ENCODE data around the gene PABPN1L.
A peak's percentile ranks its signal among the peaks of the same experiment; 100 is the strongest.

The PABPN1L gene, protein sequence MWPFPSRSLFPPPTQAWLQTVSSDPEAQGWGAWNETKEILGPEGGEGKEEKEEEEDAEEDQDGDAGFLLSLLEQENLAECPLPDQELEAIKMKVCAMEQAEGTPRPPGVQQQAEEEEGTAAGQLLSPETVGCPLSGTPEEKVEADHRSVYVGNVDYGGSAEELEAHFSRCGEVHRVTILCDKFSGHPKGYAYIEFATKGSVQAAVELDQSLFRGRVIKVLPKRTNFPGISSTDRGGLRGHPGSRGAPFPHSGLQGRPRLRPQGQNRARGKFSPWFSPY

DNA sequence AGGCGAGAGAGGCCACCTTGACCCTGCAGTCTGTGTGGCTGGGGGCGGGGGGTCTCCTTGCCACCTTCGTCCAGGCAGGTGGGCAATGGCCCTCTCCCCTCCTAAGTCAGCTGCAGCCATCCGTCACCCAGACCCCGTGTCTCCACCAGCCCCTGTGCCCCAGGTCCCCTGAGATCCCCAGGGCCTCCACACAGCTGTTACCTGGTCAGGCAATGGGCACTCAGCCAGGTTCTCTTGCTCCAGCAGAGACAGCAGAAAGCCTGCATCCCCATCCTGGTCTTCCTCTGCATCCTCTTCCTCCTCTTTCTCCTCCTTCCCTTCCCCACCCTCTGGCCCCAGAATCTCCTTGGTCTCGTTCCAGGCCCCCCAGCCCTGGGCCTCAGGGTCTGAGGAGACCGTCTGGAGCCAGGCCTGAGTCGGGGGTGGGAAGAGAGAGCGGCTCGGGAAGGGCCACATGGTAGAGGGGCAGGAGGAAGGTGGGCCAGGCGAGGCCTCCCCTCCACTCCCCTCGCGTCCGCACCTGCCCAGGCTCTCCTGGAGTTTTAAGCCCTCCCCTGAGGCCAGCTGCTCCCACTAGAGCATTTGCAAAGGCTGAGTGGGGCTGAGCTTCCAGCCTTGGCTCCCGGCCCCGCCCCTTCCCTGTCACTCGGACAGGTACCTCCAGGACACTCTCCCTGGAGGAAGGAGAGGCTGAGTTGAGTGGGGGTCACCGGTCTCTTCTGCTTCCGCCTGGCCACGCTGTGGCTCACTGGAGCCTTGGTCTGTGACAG is at the start of gene PABPN1L:
TSS of gene PABPN1L (minus strand) at position 510 of the 770 bp plus-strand sequence. CDS start at position 456, 54 bp downstream.
- DNase-seq = no peak

DNA sequence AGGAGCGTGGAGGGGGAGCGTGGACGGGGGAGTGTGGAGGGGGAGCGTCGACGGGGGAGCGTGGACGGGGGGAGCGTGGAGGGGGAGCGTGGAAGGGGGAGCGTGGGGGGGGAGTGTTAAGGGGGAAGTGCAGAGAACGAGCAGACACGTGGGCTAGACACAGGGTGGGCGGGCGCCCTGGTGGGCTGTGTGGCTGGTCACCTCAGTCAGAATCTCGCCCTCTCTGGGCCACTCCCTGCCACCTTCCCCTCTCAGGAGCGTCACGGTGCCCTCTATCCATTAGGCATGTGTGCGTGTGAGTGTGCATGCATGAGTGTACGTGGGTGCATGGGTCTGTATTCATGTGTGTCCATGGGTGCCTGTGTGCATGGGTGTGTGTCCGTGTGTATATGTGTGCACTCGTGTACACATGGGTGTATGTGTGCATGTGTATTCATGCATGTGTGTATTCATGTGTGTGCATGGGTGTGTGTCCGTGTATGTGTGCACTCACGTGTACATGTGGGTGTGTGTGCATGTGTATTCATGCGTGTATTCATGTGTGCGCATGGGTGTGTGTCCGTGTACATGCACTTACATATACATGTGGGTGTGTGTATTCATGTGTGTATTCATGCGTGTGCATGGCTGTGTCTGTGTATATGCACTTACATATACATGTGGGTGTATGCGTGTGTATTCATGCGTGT is 49.3 kb upstream of the PABPN1L start:
- DNase-seq = no peak

DNA sequence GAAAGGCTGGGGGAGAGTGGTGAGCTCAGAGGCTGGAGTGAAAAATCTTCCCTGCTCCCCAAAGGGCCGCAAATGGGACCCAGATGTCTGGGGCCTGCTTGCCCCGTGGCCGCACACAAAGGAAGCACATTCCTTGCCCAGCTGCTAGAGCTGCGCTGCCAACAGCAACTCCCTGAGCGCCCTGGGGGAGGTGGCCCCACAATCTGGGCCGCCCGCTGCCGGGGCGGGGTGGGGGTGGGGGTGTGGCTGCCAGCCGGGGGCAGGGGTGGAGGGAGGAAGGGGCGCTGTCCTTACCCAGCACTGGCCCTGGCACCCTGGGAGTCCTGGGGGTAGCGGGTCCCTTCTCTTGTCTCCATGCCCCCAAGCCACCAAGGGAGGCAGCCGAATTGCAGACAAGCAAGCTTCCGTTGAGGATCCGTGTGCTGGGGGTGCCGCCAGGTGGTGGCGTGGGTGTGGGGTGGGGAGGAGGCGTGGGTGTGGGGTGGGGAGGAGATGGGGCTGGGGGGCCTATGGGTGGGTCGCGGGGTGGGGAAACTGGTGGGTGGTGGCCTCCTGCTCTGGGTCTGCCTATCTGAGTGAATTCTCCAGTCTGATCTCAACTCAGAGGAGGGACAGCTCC is 48.4 kb upstream of the PABPN1L start:
- DNase-seq = peak; percentile 77

DNA sequence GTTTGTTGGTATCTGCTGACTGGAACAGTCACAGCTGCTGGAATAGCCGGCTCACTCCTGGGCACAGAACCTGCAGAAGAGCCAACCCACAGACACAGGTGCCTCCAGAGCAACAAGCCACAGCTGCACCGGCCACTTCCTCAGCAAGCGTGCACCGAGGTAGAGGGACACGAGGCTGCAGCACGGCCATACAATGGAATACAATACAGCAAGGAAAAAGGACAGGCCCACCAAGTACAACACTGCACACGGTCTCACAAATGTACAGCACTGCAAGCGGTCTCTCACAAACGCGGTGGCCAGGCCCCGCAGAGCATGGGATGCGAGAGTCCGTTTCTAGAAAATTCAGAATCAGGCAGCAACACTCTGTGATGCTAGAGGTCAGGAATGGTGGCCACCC is 47.4 kb upstream of the PABPN1L start:
- DNase-seq = no peak

DNA sequence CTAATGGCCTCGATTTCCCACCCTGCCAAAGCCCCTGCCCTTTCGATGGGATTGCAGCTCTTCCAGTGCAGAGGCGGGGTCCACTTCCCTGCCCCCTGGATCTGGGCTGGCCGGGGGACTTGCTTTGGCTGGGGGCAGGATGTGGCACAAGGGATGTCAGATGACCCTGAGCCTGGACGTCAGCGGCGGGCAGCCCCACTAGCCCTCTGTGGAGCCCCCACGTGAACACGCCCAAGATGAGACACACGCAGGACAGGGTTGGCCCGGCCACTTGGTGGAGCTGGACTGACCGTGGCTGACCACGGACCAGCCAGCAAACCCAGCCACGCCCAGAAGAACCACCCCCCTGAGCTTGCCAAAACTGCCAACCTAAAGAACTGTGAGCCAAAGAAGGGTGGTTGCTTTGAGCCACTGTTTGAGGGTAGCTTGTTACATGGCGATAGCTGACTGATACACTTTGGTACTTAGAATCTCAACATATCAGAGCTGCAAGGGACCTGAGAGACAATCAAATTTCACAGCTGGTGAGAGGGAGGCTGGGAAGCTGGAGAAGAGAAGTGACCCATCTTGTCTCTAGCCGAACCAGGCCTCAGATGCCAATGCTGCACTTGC is 46.6 kb upstream of the PABPN1L start:
- DNase-seq = no peak

DNA sequence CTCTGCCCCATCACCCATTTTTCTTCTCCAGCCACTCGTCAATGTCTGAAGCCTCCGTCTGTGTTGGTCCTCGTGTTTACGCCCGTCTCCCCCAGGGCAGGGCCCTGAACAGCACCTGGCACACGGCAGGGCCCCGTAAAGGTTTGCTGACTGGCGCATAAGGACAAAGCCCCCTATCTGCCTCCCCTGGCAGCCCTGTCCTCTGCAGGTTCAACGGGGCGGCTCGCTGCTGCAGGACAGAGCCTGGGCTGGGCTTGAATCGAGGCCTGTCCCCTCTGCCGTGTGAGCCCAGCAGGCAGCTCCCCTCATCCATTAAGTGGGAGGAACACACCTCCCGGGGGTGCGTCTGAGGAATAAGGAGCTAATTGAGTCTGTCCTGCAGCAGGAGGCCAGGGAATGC is 46.1 kb upstream of the PABPN1L start:
- no peak for DNase-seq

DNA sequence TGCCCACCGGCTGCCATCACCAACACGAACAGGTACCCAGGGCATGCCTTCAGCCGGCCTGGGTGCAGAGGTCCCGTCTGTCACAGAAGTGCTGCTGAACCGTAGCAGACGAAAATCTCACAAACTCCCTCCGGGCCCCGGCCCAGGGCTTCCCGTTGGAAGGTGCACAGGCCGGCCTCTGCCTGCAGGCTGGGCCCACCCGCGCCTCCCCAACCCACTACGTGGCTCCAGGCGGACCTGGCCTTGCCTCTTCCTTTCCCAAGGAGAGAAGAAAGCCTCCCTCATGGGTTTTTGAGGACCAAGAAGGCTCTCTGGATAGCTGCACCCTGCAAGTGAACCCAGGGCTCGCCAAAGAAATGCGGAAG is 45.5 kb upstream of the PABPN1L start:
- DNase-seq = no peak

DNA sequence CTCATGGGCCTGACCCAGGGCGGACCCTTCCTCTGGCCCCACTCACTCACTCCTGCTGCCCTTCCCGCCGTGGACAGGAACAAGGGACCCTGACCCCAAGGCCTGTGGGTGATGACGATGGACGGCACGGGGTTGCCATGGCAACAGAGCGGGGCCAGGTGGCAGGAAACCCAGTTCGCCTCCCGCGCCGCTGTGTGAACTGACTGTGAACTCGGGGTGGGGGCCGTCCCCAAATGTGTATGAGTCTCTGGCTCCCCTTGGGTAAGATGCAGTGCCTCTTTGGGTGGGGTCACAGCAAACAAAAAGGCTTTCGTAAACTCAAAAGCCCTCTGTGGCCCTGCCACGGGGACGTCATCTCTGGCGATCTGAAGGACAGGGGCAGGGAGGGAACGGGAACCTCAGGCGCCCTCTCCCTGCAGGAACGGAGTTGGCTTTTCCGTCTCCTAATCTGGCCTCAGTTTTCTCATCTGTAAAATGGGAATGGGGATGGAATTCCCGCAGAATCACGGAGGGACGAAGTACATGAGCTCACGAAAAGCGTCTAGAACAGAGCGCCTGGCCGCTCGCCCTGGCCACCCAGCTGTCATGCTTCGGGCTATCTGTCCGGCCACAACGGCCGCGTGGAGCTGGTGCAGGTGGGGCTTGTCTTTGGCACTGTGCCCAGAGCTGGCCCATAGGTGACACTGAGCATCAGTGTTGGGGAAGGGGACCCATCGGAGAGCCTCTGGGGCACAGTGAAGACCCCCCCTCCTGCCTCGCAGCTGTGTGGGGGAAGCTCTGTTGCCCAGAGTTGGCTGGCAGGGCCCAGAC is 44.9 kb upstream of the PABPN1L start:
- DNase-seq = no peak

DNA sequence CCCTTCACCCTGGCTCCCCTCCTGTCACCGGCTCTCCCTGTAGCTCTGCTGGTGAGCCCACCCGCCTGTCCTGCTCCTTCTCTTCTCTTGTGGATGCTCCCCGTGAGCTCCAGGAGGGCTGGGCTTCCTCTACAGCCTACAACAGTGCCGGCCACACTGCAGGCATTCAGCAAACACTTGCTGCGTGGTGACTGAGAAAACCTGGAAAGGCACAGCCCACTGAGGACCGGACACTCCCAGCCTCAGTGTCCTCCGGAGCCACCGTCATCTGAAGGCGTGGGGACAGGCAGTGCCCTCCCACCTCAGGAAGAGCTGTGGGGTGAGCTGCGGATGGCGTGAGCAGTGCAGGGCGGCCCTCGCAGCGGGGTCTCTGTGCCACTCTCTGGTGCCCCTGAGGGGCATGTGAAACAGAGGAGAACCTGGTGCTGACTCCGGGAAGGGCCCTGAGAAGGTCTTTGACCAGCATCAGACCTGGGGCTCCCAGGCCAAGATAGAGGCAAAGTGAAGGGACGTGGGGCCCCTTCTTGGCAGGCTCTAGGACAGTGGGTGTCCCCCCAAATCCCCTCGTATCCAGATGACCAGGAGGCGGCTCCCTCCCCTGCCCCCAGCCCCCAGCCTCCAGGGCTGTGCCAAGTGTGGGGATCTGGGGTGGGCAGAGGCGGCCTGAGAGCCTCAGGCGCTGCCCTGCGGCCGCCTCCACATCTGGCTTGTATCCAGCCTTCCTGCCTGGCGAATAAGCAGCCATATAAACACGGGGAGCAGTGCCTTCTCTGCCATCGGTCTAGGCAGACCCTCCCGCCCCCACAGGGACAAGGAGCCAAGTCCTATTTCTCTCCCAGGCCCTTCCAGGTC is 44.0 kb upstream of the PABPN1L start:
- DNase-seq = no peak

DNA sequence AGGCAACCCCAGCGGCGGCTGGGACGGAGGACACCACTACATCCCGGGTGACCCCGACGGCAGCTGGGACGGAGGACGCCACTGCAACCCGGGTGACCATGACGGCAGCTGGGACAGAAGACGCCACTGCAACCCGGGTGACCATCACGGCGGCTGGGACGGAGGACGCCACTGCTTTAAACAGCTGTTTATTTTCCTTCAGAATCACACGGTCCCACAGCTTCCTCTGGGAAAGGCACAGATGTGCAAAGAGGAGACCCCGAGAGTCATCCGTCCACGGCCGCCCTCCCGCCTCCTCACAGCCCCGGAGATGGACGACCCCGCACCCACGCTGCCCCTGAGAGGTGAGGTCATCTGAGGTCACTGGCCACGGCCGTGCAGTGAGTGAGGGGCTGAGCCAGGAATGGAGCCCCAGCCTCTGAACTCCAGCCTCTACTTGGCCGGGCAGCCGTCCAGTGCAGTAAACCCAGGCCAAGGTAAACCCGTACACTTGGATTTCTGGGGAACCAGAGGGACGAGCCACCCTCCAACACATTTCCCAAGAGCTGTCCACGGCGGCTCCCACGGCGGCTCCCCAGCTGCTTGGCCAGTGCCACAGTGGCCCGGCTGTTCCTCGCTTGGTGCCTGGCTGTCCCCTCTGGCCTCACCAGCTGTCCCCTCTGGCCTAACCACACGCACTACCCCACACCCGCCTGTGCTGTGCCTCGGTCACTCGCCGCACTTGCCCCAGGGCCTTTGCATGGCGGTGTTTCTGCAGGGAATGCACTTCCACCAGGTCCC is 43.2 kb upstream of the PABPN1L start:
- DNase-seq = no peak

DNA sequence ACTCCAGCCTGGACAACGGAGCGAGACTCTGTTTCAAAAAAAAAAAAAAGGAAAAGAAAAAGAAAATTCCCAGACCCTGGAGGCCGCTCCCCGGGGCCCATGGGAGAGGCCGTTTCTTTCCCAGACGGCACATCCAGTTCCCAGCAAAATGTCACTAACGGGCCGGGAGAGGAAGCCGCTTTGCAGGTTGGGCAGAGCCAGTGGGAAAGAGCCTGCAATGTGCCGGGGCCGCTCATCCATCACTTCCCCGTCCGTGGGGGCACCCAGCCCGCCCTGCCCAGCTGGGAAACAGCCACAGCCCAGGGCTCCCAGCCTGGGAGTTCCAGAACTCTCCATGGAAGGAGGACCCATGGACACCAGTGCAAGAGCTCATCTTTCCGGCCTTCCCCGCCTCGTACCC is 41.8 kb upstream of the PABPN1L start:
- no peak for DNase-seq

DNA sequence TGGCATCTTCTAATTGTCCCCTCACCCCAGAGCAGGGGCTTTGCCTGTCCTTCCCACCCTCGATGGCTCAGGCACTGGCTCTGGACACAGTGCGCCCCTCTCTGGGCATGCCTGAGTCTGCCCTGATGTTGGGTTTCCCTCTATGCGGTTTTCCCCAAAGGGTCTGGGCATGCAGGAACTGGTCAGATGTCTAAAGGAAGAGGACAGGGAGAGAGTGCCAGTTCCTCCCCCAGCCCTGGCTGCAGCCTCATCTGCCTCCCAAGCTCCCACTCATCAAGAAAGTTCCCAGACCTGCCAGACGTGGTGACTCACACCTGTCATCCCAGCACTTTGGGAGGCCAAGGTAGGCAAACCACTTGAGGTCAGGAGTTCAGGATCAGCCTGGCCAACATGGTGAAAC is 41.3 kb upstream of the PABPN1L start:
- DNase-seq = no peak

DNA sequence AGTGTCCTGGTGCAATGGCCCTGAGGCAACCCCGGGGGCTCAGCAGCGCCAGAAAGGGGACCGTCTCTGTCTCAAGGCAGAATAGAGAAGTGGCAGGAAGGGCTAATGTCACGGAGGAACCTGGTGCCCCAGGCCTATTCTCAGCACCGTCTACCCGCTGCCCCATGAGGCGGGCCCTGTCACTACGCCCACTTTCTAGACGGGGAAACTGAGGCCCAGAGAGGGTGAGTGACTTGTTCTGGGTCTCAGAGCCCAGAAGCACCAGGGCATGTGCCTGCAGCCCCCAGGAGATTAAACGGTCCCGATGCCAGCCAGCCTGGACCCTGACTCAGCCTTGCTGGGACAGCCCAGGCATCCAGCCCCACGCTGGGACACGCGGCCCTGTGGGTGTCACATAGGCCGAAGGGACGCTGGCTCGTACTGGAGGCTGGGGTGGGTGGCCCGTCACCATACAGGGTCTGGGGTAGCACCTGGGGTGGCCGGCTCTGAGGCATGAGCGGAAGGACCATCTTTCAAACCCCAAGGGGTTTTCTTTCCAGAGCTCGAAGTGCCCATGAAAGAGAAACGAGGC is 40.2 kb upstream of the PABPN1L start:
- DNase-seq = no peak

DNA sequence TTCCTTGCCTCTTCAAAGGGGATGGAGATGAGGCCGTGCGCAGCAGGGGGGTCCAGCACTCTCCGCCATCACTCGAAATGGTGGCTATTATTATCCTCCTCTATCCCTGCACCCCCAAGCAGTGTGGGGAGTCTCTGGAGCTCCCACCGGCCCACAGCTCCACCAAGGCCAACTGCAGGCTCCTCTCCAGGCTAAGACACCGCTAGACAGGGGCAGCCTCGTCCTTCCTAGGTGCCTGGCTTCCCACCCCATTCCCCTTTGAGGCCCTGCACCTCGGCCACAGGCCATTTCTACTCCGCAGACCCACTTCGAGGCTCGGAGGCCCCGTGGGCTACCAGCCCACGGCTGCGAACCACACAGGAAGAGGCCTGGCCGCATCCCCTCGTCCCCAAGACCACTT is 39.6 kb upstream of the PABPN1L start:
- DNase-seq = no peak

DNA sequence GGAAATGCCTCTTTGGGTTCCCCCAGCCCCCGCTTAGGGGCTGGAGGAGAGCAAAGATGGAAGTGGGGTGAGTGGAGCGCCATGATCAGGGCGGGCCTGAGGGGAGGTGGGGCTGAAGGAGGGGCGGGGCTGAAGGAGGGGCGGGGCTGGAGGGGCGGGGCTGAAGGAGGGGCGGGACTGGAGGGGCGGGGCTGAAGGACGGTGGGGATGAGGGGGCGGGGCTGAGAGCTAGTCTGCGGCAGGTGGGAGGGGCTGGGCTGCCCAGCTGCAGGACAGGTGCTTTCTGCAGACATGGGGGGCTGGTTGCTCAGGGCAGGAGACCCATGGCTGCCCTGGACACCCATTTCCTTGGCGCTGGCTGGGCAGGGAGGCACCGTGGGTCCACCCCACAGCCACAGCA is 39.1 kb upstream of the PABPN1L start:
- DNase-seq = no peak

DNA sequence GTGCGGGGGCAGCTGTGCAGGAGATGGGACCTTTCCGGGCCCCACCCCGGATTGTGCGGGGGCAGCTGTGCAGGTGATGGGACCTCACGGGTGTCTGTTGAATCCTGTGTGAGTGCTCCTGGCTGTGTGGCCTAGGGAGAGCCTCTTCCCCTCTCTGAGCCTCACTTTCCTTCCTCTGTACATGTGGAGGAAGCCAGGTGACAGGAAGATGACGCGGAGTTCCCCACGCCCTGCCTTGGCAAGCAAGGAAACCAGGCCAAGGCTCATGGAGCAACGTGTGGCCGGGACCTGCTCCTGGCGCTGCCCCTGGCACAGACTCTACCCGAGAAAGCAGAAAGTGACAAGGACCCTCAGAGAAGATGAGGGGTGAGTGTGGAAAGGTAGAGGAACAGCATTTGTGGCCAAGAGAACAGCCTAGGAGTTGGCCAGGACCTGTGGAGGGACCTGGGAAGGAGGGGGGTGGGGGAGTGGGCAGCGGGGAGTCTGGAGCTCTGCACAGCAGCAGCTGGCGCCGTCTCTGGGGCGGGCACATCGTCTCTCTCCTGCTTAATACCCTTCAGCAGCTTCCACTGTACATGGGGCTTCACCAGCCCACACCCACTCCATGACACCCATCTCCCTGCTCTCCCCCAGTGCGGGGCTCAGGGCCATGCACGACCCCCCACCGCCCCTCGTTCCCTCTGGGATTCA is 38.4 kb upstream of the PABPN1L start:
- no peak for DNase-seq

DNA sequence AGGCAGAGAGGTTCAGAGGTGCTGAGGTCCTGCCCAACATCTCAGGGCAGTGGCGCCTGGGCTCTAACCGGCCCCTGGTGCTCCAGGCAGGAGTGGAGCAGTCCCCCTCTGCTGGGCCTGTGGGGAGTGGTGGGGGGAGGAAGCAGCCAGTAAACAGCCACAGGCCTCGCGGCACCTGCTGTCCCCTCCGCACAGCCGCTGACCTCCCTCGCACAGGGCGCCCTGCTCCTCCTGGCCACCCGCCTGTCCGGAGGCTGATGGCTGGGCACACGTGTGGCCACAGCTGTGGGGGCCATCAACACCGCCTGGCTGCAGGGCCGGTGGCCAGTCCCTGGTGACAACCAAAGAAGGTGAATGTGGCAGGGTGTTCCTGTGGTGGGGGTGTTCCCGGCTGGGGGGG is 36.8 kb upstream of the PABPN1L start:
- peak; percentile 49 for DNase-seq

DNA sequence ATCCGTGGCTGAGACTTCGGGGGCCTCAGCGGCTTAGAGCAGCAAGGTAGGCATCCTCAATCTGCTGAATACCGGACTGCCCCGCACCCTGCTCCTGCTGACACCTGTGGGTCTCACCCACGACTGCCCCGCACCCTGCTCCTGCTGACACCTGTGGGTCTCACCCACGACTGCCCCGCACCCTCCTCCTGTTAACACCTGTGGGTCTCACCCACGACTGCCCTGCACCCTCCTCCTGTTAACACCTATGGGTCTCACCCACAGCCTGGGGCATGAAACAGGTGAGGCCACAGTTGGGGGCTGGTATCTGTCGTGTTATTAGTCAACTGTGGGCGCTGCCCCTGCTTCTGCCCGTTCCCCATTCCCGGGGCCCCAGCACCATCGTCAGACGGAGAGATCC is 36.3 kb upstream of the PABPN1L start:
- no peak for DNase-seq

DNA sequence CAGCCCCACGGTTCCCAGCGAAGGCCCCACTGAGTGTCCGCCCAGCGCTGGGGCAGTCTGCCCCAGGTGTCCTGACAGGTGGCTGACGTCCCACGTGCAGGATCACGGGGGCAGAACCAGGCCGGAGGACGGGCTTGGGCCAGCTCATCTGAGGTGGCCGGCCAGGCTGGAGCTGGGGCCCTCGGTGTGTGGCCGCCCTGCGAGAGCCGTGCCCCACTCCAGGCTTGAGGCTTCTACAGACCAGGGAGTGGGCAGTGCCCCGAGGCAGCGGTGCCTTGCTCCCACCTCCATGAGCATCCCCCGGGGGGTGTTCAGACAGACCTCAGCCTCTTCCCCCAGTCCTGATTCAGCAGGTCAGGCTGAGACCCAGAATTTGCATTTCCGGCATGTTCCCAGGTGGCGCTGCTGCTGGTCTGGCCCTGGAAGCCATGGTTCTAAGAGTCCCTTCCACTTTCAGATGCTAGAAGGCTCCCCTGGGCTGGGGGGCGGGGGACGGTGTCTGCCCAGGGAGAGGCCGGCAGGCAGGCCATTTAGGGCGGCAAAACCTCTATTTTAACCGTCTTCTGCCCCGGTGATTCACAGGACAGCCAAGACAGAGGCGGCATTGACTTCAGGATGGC is 35.4 kb upstream of the PABPN1L start:
- DNase-seq = no peak
